ENCODE data around the gene USE1.
A peak's percentile ranks its signal among the peaks of the same experiment; 100 is the strongest.

The USE1 gene

DNA sequence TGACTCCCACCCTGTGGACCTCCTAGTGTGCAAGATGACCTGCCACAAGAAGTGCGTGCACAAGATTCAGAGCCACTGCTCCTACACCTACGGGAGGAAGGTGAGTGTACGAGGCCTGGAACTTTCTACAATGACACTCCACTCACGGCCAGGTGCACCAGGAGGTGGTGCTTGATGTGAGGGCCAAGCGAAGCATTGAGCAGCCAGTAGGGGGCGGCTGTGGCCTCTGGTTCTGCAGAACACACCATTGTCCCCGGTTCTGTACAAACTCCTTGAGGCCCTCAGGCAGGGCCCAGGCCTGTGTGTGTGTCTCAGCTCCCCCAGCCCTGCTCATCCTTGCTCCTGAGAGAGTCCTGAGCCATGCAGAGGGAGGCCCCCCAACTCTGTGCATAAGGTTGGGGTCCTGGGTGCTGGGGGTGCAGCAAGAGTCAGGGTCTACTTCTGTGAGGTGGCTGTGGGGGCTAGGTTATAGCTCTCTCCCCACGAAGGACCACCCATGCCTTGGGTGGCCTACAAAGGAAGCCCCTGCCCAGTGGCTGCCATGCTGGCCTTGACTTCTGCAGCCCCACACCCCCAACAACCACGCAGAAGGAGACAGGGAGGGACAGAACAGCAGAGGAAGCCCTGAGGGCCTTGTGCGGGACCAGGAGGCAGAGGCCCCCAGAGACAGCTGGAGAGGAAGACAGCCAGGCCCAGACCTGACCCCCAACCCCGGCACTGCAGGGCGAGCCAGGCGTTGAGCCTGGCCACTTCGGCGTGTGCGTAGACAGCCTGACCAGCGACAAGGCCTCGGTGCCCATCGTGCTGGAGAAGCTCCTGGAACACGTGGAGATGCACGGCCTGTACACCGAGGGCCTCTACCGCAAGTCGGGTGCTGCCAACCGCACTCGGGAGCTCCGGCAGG lies 9.7 kb upstream of the USE1 start:
- peak; percentile 80 for DNase-seq (ENCODE audit: low spot score)

DNA sequence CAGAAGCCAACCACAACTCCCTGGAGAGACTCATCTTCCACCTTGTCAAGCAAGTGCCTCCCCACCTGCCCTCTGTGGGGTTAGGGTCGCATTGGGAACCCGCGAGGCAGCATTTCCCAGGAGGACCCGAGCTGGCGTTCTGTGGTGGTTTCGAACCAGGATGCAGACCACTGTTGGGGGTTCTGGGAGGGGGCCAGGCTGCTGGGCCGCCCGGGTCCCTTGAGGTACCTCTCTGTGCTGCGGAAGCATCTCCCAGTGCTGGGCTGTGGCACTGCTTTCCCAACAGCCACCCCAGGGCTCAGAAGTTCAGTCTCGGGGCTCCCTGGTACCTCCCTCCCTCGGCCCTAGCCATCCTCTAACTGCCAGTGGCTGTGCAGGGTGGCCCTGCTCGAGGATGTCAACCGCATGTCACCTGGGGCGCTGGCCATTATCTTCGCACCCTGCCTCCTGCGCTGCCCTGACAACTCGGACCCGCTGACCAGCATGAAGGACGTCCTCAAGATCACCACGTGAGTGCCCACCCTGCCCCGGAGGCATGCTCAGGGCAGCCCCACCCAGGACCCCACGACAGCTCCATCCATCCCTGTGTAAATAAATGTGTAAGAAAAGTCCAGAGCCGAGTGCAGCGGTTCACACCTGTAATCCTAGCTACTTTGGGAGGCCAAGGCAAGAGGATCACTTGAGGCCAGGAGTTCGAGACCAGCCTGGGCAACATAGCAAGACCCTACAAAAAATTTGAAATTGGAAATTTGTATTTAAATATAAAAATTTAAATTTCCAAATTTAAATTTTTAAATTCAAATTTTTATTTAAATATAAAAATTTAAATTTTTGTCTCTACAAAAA lies 8.2 kb upstream of the USE1 start:
- no peak for DNase-seq (ENCODE audit: low spot score)

DNA sequence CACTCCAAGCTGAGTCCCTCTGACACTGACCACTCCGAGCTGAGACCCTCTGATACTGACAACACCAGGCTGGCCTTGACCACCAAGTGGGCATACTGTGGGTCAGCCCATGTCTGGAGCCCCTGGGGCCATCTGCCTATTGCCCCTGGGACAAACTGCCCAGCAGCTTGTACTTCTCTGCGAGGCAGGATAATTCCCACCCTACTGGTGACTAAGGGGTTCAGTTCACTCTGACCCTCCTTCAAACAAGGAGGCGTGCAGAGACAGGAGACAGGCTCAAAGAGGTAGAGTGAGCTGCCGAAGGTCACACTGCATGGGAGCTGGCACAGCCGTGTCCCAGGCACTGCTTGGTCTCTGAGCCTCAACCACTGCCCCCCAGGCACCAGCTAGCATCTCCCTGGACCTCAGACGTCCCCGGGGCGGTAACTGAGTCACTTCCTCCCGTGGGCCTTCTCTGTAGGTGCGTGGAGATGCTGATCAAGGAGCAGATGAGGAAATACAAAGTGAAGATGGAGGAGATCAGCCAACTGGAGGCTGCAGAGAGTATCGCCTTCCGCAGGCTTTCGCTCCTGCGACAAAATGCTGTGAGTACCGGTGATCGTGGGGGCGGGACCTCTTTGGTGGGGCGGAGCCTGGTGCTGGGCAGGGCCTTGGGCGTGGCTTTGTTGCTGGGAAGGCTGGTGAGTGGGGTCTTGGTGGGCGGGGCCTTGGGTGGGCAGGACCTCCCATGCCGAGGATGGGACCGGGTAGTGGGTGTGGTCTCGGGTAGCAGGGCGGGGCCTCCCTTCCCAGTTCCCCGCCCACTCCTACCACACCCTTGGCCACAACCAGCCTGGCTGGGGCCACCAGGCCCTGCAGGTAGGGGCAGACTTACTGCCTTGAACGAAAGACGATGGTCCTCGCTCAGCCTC lies 5.8 kb upstream of the USE1 start:
- DNase-seq (ENCODE audit: low spot score) = peak; percentile 56

DNA sequence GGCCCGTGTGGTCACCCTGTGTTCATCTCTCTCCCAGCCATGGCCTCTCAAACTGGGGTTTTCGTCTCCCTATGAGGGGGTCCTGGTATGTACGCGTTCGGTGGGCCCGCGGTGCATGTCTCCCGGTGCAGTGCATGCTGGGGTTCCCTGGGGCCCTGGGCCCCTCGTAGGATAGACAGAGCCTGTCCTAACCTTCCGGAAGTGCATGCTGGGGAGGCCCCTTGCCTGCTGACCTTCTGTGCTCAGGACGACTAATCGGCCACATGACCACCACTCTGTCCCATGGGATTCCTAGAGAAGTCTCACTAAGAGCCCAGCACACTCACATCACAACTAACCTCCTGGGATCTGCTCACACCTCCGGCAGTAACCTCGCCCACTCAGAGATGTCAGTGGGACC lies 4.9 kb upstream of the USE1 start:
- DNase-seq (ENCODE audit: low spot score) = no peak

DNA sequence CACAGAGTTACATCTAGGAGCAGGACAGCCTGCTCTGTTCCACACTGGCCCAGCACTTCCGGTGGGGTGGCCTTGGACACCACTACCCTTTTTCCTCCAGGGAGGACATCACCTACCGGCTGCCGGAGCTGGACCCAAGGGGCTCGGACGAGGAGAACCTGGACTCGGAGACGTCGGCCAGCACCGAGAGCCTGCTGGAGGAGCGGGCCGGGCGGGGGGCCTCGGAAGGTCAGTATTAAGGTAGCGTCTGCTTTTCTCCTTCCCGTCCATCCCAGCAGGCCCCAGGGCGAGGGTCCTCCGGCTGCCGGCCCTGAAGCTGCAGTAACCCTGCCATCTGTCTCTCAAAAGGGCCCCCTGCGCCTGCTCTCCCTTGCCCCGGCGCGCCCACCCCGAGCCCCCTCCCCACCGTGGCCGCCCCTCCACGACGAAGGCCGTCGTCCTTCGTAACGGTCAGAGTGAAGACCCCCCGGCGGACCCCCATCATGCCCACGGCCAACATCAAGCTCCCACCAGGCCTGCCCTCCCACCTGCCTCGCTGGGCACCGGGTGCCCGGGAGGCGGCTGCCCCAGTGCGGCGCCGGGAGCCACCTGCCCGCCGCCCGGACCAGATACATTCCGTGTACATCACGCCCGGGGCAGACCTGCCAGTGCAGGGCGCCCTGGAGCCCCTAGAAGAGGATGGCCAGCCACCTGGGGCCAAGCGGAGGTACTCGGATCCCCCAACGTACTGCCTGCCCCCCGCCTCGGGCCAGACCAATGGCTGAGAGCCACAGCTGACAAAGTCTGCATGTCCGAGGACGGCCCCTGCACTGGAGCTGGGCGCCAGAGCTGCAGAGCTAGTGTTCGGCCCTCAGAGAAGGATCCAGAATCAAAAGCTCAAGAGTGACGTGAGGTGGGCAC lies 3.4 kb upstream of the USE1 start:
- DNase-seq (ENCODE audit: low spot score) = no peak

DNA sequence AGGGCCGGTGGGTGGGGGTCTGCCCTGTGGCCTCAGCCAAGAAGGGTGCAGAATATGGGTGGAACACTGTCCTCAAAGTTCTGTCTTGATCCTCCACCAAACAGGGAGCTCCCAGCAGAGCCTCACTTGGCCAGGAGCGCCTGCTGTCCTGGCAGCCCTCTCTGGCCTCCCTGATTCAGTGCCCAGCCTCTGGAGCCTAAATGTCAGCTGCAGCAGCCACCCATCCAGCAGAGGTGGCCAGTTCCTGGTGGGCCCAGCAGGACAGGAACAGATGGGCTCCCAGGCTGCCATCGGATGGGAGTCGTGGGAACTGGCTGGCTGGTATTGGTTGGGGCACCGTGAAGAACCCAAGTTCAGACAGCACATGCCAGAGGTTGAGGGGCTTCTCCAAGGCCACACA lies 1.8 kb upstream of the USE1 start:
- DNase-seq (ENCODE audit: low spot score) = no peak

- no peak for DNase-seq (ENCODE audit: low spot score)
These were observed 540 bp upstream of the USE1 start for GRCh38 chr19:17214508-17215126.

GRCh38 chr19:17216058-17216670 lies 1.0 kb downstream of the USE1 start:
- DNase-seq (ENCODE audit: low spot score) = no peak

DNA sequence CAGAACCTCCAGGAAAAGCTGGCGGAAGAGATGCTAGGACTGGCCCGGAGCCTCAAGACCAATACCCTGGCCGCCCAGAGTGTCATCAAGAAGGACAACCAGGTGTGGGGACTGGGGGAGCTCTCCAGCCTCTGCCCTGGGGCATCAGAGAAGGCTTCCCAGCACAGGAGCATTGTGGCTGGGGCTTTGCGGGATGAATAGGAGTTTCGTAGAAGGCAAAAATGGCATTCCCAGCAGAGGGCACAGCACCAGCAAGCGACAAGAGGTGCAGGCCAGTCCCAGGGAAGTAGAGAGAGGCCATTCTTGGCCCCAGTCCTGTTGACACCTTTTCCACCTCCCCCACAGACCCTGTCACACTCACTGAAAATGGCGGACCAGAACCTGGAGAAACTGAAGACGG lies 4.1 kb downstream of the USE1 start:
- DNase-seq (ENCODE audit: low spot score) = no peak

DNA sequence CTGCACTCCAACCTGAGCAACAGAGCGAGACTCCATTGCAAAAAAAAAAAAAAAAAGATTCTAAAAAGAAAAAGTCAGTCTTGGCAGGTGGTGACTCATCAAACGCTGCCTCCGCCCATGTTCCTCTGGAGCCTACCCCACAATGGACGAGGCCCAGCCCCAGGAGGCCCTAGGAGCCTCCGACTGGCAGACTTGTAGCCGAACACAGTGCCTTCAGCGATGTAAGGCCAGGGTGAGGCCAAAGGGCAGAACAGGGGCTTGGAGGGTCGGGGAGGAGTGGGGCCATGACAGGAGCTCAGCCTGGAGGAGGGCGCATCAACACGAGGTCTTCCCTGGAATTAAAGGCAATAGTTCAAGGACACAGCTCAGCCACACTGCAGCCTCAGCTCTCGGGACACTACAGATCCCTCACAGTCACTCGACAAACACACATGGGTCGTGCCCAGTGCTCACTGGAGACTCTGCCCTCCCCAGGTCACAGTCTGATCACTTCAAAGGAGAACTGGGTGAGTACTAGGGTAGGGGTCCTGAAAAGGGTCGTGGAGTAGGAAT lies 5.1 kb downstream of the USE1 start:
- DNase-seq (ENCODE audit: low spot score) = no peak

- no peak for DNase-seq (ENCODE audit: low spot score)
These were observed 9.9 kb downstream of the USE1 start for GRCh38 chr19:17225053-17225452.

DNA sequence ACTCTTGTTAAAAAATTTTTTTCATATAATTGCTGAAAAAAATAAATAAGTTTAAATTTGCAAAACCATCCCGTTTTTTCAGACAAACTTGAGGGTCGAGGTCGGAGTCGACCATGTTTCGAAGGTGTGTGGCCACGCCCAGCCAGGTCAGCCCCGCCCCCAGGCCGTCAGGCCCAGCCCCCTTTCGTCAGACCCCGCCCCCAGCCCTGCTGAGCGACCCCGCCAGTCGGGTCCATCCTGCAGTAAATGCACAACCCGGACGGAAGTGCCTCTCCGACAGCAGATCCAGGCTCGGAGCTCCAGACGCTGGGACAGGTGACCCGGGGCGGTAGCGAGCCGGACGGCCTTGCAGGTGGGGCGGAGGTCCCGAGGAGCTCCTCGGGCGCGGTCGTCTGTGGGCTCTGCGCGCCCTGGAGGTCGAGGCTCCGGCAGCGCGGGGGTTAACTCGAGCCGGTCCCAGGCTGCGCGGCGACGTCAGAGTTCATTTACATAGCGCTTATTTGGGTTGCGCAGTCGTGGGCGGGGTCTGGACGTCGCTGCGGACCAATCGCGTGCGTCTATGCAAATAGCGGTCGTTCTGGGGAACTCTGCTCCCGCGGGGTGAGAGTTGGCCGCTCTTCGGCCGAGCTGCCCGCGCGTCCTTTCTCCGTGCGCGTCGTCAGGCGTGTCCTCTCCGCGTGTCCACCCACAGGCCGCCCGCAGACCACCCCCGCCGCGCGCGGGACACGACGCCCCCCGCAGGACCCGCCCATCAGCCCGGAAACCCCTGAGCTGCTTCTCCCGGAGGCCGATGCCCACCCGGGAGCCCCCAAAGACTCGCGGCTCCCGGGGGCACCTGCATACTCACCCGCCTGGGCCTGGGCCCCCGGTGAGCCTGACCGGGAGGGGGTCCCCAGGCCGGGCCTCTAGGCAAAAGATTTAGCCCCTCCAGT lies 11.1 kb downstream of the USE1 start, which contains the start of gene OCEL1:
Gene OCEL1 (plus strand): TSS at position 225 of the 932 bp plus-strand sequence. CDS start 22 bp downstream, at position 247.
- peak; percentile 90 for DNase-seq (ENCODE audit: low spot score)

- no peak for DNase-seq (ENCODE audit: low spot score)
These were observed 12.7 kb downstream of the USE1 start for GRCh38 chr19:17227798-17228367.

DNA sequence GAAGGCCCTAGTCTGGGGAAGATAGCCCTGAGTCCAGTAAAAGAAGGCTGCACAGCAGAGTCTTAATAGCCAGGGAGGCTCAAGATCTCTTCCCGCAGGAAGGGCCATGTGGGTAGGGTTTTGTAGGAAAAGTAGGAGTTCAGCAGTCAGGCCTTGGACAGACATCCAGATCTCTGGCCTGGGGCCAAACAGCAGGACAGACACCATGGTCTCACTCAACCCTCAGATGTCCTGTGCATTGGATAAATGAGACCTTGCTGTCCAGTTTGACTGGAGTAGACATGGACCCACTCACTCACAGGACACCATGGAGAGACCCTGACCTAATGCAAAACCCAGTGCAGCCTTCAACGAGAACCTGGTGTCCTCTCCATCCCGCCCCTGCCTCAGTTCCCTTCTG lies 14.7 kb downstream of the USE1 start:
- DNase-seq (ENCODE audit: low spot score) = no peak

GRCh38 chr19:17232258-17232657 lies 17.1 kb downstream of the USE1 start:
- no peak for DNase-seq (ENCODE audit: low spot score)

GRCh38 chr19:17234911-17235299 lies 19.7 kb downstream of the USE1 start:
- no peak for DNase-seq (ENCODE audit: low spot score)

DNA sequence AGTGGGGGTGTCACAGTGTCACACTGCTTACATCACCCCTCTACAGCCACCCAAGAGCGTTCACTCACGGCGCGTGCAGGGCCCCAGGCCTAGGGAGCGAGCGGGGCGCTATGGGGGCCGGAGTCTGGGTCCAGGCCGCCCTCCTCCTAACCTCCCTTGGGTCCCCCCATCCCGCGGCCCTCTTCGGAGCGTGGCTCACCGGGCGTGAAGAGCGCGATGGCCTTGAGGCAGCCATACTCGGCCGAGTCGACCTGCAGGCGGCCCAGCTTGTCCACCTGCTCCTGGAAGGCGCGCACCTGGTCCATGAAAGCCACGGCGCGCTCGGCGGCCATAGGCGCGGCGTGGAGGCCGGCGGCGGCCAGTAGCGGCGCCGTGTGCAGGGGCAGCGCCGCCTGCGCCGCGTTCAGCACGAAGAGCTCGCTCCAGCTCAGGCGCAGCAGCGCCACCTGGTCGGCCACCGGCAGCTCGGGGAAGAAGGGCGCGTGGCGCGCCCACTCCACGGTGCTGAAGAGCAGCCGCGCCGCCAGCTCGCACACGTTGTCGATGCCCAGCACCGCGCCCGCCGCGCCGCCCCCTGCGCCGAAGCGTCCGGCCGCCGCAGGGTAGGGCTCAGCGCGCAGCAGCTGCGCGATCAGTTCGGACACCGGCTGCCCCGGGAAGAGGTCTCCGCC lies 20.3 kb downstream of the USE1 start:
- DNase-seq (ENCODE audit: low spot score) = no peak
